Measurements from ENCODE around the gene P2RY8.

P2RY8 gene

GRCh38 chrX:1536712-1537030 lies 314 bp downstream of the P2RY8 start:
- CTCF ChIA-PET = no interaction called here
- TF ChIP-seq, protein P1, sequence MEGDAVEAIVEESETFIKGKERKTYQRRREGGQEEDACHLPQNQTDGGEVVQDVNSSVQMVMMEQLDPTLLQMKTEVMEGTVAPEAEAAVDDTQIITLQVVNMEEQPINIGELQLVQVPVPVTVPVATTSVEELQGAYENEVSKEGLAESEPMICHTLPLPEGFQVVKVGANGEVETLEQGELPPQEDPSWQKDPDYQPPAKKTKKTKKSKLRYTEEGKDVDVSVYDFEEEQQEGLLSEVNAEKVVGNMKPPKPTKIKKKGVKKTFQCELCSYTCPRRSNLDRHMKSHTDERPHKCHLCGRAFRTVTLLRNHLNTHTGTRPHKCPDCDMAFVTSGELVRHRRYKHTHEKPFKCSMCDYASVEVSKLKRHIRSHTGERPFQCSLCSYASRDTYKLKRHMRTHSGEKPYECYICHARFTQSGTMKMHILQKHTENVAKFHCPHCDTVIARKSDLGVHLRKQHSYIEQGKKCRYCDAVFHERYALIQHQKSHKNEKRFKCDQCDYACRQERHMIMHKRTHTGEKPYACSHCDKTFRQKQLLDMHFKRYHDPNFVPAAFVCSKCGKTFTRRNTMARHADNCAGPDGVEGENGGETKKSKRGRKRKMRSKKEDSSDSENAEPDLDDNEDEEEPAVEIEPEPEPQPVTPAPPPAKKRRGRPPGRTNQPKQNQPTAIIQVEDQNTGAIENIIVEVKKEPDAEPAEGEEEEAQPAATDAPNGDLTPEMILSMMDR (conservative IDR thresholded peaks at IDR 0.05; ENCODE audit: low read depth) = no peak
- no peak for DNase-seq (ENCODE audit: low spot score)
- no peak overlapping the region for H3K27ac ChIP-seq
- POLR2A ChIA-PET (ENCODE audit: low non-redundant PET) = no interaction called here

DNA sequence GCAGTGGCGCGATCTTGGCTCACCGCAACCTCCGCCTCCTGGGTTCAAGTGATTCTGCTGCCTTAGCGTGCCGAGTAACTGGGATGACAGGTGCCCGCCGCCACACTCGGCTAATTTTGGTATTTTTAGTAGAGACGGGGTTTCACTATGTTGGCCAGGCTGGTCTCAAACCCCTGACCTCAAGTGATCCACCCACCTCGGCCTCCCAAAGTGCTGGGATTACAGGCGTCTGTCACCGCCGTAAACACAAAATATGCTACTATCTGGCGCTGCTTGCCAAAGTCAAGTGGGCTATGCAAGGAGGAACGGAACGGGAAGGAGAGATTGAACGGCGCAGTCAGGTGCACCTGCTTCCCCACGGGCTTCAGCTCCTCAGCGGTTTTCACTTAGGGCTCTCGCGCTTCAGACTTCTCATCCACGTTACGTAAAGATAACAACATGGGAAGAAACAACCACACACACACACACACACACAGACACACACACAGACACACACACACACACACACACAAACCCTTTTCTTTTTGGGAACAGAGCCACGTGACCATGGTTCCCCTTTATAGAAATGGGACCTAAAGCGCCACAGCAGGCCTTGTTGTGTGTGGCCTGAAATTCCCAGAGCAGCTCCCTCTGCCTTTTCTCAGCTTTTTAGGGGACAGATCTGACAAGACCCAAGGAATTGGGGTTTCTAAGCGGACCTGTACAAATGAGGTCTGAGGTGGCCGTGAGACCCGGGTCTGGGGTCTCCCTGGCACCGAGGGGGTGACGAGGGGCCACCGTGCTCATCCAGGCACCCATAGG lies 1.5 kb downstream of the P2RY8 start:
- POLR2A ChIA-PET (ENCODE audit: low non-redundant PET) = no interaction called here
- TF ChIP-seq, protein P1 (conservative IDR thresholded peaks at IDR 0.05; ENCODE audit: low read depth) = no peak
- no peak overlapping the region for H3K27ac ChIP-seq
- DNase-seq (ENCODE audit: low spot score) = no peak
- CTCF ChIA-PET = no interaction called here

- TF ChIP-seq, protein P1 (conservative IDR thresholded peaks at IDR 0.05; ENCODE audit: low read depth) = no peak
- ChIA-PET POLR2A (ENCODE audit: low non-redundant PET) (no interaction called here), CTCF (no interaction called here)
- no peak for DNase-seq (ENCODE audit: low spot score)
- no peak overlapping the region for H3K27ac ChIP-seq
Observed at GRCh38 chrX:1534301-1535168, 2.5 kb downstream of the P2RY8 start.

DNA sequence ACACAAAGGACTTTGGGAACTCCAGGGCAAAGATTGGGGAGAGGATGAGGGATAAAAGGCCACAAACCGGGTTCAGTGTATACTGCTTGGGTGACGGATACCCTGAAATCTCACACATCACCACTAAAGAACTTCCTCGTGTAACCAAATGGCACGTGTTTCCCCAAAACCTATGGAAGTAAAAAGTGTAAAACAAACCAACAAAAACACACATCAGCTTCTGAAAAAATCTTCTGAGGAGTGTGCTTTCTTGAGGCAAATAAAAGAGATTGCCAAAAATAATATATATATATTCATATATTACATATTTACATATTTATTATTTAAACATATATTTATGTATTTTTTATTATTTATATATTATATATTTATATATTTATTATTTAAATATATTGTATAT lies 3.9 kb downstream of the P2RY8 start:
- no peak overlapping the region for H3K27ac ChIP-seq
- TF ChIP-seq, protein P1 (conservative IDR thresholded peaks at IDR 0.05; ENCODE audit: low read depth) = no peak
- no peak for DNase-seq (ENCODE audit: low spot score)
- POLR2A ChIA-PET (ENCODE audit: low non-redundant PET) = no interaction called here
- CTCF ChIA-PET = no interaction called here

GRCh38 chrX:1531096-1531890 lies 5.7 kb downstream of the P2RY8 start:
- TF ChIP-seq, protein P1 (conservative IDR thresholded peaks at IDR 0.05; ENCODE audit: low read depth) = no peak
- POLR2A ChIA-PET (ENCODE audit: low non-redundant PET) = no interaction called here
- H3K27ac ChIP-seq = no peak overlapping the region
- CTCF ChIA-PET = no interaction called here
- DNase-seq (ENCODE audit: low spot score) = no peak

GRCh38 chrX:1529756-1530155 lies 7.2 kb downstream of the P2RY8 start:
- H3K27ac ChIP-seq = no peak overlapping the region
- CTCF ChIA-PET = no interaction called here
- TF ChIP-seq, protein P1 (conservative IDR thresholded peaks at IDR 0.05; ENCODE audit: low read depth) = no peak
- DNase-seq (ENCODE audit: low spot score) = no peak
- POLR2A ChIA-PET (ENCODE audit: low non-redundant PET) = no interaction called here

All from RWPE1 (cell line).